GM23248 (cell line): ENCODE results near the gene TTC39A. TPM values are rescaled to one million over a fixed set of nuclear protein-coding genes. Genes with fewer than 3 reads are reported as not detected.

Experiments used
- DNase-seq: peaks from one replicate; pipeline ENCODE4 v3.0.0-alpha.2; 2015
- H2AFZ ChIP-seq: fragments of 200-600 bp; sonication (generic); 2 replicates; pipeline ENCODE4 v1.6.1; 2016; ENCODE audit warnings: antibody characterized with exemption
- H3F3A ChIP-seq: fragments of 200-600 bp; sonication (generic); 2 replicates; pipeline ENCODE4 v1.6.1; 2016; ENCODE audit warnings: mild to moderate bottlenecking, antibody characterized with exemption, mixed run types; ENCODE audit not compliant: insufficient read depth
- H3K27ac ChIP-seq: fragments of 200-600 bp; sonication (generic); 2 replicates; pipeline ENCODE4 v1.5.1; 2016; ENCODE audit warnings: mild to moderate bottlenecking
- H3K27me3 ChIP-seq: fragments of 200-600 bp; sonication (generic); replicated peaks from 2 replicates; pipeline ENCODE4 v1.6.1; 2016; ENCODE audit warnings: mild to moderate bottlenecking; ENCODE audit not compliant: insufficient read depth
- H3K36me3 ChIP-seq: fragments of 200-600 bp; sonication (generic); 2 replicates; pipeline ENCODE4 v1.6.1; 2016; ENCODE audit warnings: low read depth, mild to moderate bottlenecking
- H3K4me1 ChIP-seq: fragments of 200-600 bp; sonication (generic); 2 replicates; pipeline ENCODE4 v1.6.1; 2016; ENCODE audit warnings: mild to moderate bottlenecking; ENCODE audit not compliant: insufficient read depth
- H3K4me2 ChIP-seq: fragments of 200-600 bp; sonication (generic); one replicate; pipeline ENCODE4 v1.6.1; 2016; ENCODE audit warnings: mild to moderate bottlenecking; ENCODE audit not compliant: unreplicated experiment
- H3K4me3 ChIP-seq: fragments of 200-600 bp; sonication (generic); 2 replicates; pipeline ENCODE4 v1.5.1; 2016; ENCODE audit warnings: mild to moderate bottlenecking
- H3K79me2 ChIP-seq: fragments of 200-600 bp; sonication (generic); 2 replicates; pipeline ENCODE4 v1.6.1; 2016; ENCODE audit warnings: mild to moderate bottlenecking; ENCODE audit not compliant: insufficient read depth
- H3K9ac ChIP-seq: fragments of 200-600 bp; sonication (generic); 2 replicates; pipeline ENCODE4 v1.6.1; 2016; ENCODE audit warnings: mild to moderate bottlenecking
- H3K9me2 ChIP-seq: fragments of 200-600 bp; sonication (generic); 2 replicates; pipeline ENCODE4 v1.6.1; 2016; ENCODE audit warnings: mixed run types, mild to moderate bottlenecking, moderate library complexity; ENCODE audit not compliant: insufficient read depth
- H3K9me3 ChIP-seq: fragments of 200-600 bp; sonication (generic); one replicate; pipeline ENCODE4 v1.6.1; 2017; ENCODE audit warnings: low read depth
- H4K20me1 ChIP-seq: fragments of 200-600 bp; sonication (generic); 2 replicates; pipeline ENCODE4 v1.6.0; 2016; ENCODE audit not compliant: insufficient read depth
- EZH2 ChIP-seq: fragments of 200-600 bp; sonication (generic); IDR thresholded peaks from 2 replicates; pipeline ENCODE4 v1.6.1; 2018; ENCODE audit warnings: antibody characterized with exemption, mild to moderate bottlenecking; ENCODE audit not compliant: insufficient read depth, poor library complexity, severe bottlenecking
- EZH2phosphoT487 ChIP-seq: fragments of 200-600 bp; sonication (generic); IDR thresholded peaks from 2 replicates; pipeline ENCODE4 v1.6.1; 2018; ENCODE audit warnings: antibody characterized with exemption, moderate library complexity, mild to moderate bottlenecking, low read depth; ENCODE audit not compliant: insufficient read depth
- WGBS, 2 experiments: methylation state at CpG; one replicate each; pipeline ENCODE4 v1.1.6; 2015 to 2017; ENCODE audit warnings: low lambda C conversion rate in 2 of 2, low coverage in 1 of 2; ENCODE audit errors: missing lambda C conversion rate in 2 of 2; 5-methylcytosine and 5-hydroxymethylcytosine counted together
- in situ Hi-C: fragments of 300-500 bp; cut with MboI; formaldehyde crosslinking; loops from 2 replicates; pipeline ENCODE4 v1.15.0; 2020
- polyA plus RNA-seq: library from polyadenylated mRNA; unstranded; fragments of >200 nt; fragmentation: Nextera tagmentation; extraction: Ambion mirVana; gene quantifications from 2 replicates; pipeline ENCODE4 v1.2.1, GENCODE V29; 2016
- total RNA-seq: library from RNA; depleted of rRNA; stranded (reverse); fragments of >200 nt; shearing (Covaris generic); gene quantifications from 2 replicates; pipeline ENCODE4 v1.2.3, GENCODE V29; 2014; rRNA removed

Gene TTC39A
- total RNA-seq (not detected in 2 replicates), polyA plus RNA-seq (0.15 TPM in 1 of 2 replicates, not detected in the other)

- Histone ChIP-seq H3K9ac (0 out of 2 replicates have a peak within 1 kb of the TSS, but pooled peaks have one; percentile 42), H3K4me1 (peaks cover 8% of the 10 kb centered on the region; the same call in 1 of the 2 replicates), H3K4me2 (peak within 1 kb of the TSS; percentile 79), H3K9me3 (no peaks in the 10 kb centered on the region), H4K20me1 (no peaks in the 10 kb centered on the region), H3K27me3 (no peaks in the 10 kb centered on the region), H3K9me2 (no peaks in the 10 kb centered on the region), H3K36me3 (no peaks in the 10 kb centered on the region), H3K79me2 (no peaks in the 10 kb centered on the region), H3F3A (no peaks in the 10 kb centered on the region), H2AFZ (peak within 1 kb of the TSS; percentile 56), H3K4me3 (peak within 1 kb of the TSS; percentile 57), H3K27ac (no peak within 1 kb of the TSS)
- WGBS, 2 experiments = 3 to 14% methylated on average over 12 to 47 of the region's 87 CpGs
- DNase-seq = peak; percentile 17
- in situ Hi-C loops = no loop called here
- TF ChIP-seq EZH2phosphoT487 = no peak
These were observed at the start of gene TTC39A for GRCh38 chr1:51330331-51331201. Gene TTC39A, minus strand, starts transcription at chr1:51330562. Its CDS starts 85 bp downstream, at chr1:51330477.

DNA sequence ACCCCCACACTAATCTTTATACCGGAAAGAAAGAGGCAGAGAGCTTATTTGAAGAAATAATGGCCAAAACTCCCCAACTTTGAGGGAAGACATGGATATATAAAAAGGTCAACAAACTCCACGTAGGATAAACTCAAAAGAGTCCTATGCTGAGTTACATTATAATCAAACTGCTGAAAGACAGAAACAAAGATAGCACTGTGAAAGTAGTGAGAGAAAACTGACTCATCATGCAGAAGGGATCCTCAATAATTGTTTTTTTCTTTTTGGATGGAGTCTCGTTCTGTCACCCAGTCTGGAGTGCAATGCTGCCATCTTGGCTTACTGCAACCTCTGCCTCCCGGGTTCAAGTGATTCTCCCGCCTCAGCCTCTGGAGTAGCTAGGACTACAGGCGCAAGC is 48.5 kb upstream of the TTC39A start:
- Histone ChIP-seq H2AFZ (no peak overlapping the region), H3K4me3 (no peak overlapping the region), H3K27ac (no peak overlapping the region), H3K79me2 (no peaks in the 10 kb centered on the region), H3K4me2 (no peak overlapping the region), H3K27me3 (no peaks in the 10 kb centered on the region), H3K9ac (no peak overlapping the region), H3K36me3 (peaks cover 10% of the 10 kb centered on the region), H3K9me2 (no peaks in the 10 kb centered on the region), H3K4me1 (no peaks in the 10 kb centered on the region), H3K9me3 (no peaks in the 10 kb centered on the region), H4K20me1 (no peaks in the 10 kb centered on the region), H3F3A (no peaks in the 10 kb centered on the region)
- in situ Hi-C loops = no loop called here
- WGBS, 2 experiments = 97% methylated on average over 6 of the region's 6 CpGs
- TF ChIP-seq EZH2 (no peak), EZH2phosphoT487 (no peak)
- DNase-seq = no peak

DNA sequence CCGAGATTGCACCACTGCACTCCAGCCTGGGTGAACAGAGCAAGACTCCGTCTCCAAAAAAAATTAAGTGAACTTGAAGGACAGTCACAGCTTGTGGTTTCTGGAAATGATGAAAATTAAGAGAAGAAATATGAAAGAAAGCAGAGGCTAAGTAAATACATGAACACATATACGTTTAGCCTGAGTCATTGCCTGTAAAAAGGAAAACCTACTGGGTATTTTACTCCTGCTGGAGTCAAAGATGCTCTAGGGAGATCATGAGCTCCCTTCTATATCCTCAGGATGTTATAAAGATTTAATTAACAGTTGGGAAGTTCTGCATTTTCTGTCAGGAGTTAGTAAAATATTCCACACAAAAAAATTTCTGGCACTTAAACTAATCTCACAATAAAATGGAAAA is 43.5 kb upstream of the TTC39A start:
- Histone ChIP-seq H3K27ac (no peak overlapping the region), H3K36me3 (no peaks in the 10 kb centered on the region), H3K27me3 (no peaks in the 10 kb centered on the region), H2AFZ (no peak overlapping the region), H3F3A (no peaks in the 10 kb centered on the region), H3K4me2 (no peak overlapping the region), H3K79me2 (no peaks in the 10 kb centered on the region), H3K9me3 (no peaks in the 10 kb centered on the region), H3K4me1 (no peaks in the 10 kb centered on the region), H4K20me1 (no peaks in the 10 kb centered on the region), H3K4me3 (no peak overlapping the region), H3K9ac (no peak overlapping the region), H3K9me2 (no peaks in the 10 kb centered on the region)
- WGBS, 2 experiments = 91 to 96% methylated on average over 3 of the region's 3 CpGs
- TF ChIP-seq EZH2phosphoT487 (no peak), EZH2 (no peak)
- no peak for DNase-seq
- in situ Hi-C loops = no loop called here

DNA sequence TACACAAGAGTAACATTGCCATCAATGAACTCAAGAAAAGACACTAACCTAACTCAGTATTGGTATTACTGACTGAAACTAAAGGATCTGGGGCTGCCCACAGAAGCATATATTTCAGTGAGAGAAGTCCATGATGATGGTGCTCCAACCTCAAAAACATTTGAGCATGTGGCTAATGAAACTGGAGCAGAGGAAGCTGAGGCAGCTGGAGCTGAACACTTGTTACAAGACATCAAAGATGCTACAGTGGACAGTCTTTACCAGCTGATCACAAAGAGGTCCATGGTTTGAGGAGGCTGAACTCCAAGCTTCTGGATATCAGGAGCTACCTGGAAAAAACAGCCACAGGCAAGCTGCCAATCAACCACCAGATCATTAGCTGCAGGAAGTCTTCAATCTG is 42.2 kb upstream of the TTC39A start:
- H3F3A ChIP-seq = no peaks in the 10 kb centered on the region
- H2AFZ ChIP-seq = no peak overlapping the region
- H3K4me2 ChIP-seq = no peak overlapping the region
- no peak overlapping the region for H3K9ac ChIP-seq
- no peak for DNase-seq
- H3K9me3 ChIP-seq = no peaks in the 10 kb centered on the region
- H3K36me3 ChIP-seq = no peaks in the 10 kb centered on the region
- no peaks in the 10 kb centered on the region for H4K20me1 ChIP-seq
- in situ Hi-C loops = no loop called here
- H3K4me3 ChIP-seq = no peak overlapping the region
- H3K27ac ChIP-seq = no peak overlapping the region
- no peaks in the 10 kb centered on the region for H3K79me2 ChIP-seq
- no peaks in the 10 kb centered on the region for H3K9me2 ChIP-seq
- TF ChIP-seq EZH2 (no peak), EZH2phosphoT487 (no peak)
- H3K27me3 ChIP-seq = no peaks in the 10 kb centered on the region
- no peaks in the 10 kb centered on the region for H3K4me1 ChIP-seq
